HEK293 (cell line): ENCODE measurements around the gene ADGRD1.

Experiments
- CTCF ChIA-PET: fragments of 350-600 bp; formaldehyde crosslinking; extraction: SDS; loops from one replicate; lab custom pipeline; 2021; ENCODE audit warnings: antibody characterized with exemption; lab: Yijun Ruan, JAX
- POLR2A ChIA-PET: fragments of 300-600 bp; formaldehyde crosslinking; extraction: SDS; loops from one replicate; lab custom pipeline; 2020; ENCODE audit warnings: antibody characterized with exemption, inconsistent platforms; lab: Yijun Ruan, JAX
- H3K27ac ChIP-seq: fragments of 200-500 bp; sonication (Bioruptor generic); 2 replicates; pipeline ENCODE4 v1.5.1; 2014; ENCODE audit warnings: low read depth, low read length, control low read depth, inconsistent platforms; ENCODE audit errors: extremely low read depth
- H3K36me3 ChIP-seq, 2 experiments: fragments of 200-500 bp in 1 of 2; sonication (Bioruptor generic) in 1 of 2; 1 replicate in 1 of 2; 2 replicates in 1 of 2; pipeline ENCODE4 v1.5.1; 2014 to 2017; ENCODE audit warnings: inconsistent platforms in 2 of 2, low read length in 2 of 2; ENCODE audit not compliant: control insufficient read depth in 2 of 2, insufficient read depth in 1 of 2
- H3K4me1 ChIP-seq: fragments of 200-500 bp; sonication (Bioruptor generic); 2 replicates; pipeline ENCODE4 v1.5.1; 2014; ENCODE audit warnings: mild to moderate bottlenecking, low read length, inconsistent platforms; ENCODE audit not compliant: control insufficient read depth, insufficient read depth
- H3K4me3 ChIP-seq: 2 replicates; pipeline ENCODE4 v1.5.1; 2011; ENCODE audit warnings: low read depth, mild to moderate bottlenecking, control low read depth, low read length, moderate library complexity
- H3K9me3 ChIP-seq: fragments of 200-500 bp; sonication (Bioruptor generic); 2 replicates; pipeline ENCODE4 v1.5.1; 2014; ENCODE audit warnings: low read depth, low read length, inconsistent platforms; ENCODE audit not compliant: control insufficient read depth, insufficient read depth
- ATF2 ChIP-seq: fragments of 450-650 bp; formaldehyde crosslinking; IDR thresholded peaks from 2 replicates; pipeline ENCODE4 v1.5.1; 2016; ENCODE audit warnings: missing biosample characterization, missing genetic modification characterization, low read depth
- BCL11B ChIP-seq: fragments of 450-650 bp; formaldehyde crosslinking; IDR thresholded peaks from 2 replicates; pipeline ENCODE4 v1.5.1; 2016; ENCODE audit warnings: low read depth, missing biosample characterization, missing genetic modification characterization
- GLIS1 ChIP-seq: fragments of 450-650 bp; formaldehyde crosslinking; IDR thresholded peaks from 2 replicates; pipeline ENCODE4 v1.5.1; 2016; ENCODE audit warnings: missing biosample characterization, missing genetic modification characterization
- KLF7 ChIP-seq: fragments of 450-650 bp; formaldehyde crosslinking; IDR thresholded peaks from 2 replicates; pipeline ENCODE4 v1.5.1; 2016; ENCODE audit warnings: missing biosample characterization, missing genetic modification characterization, borderline replicate concordance
- ZBTB17 ChIP-seq: fragments of 450-650 bp; formaldehyde crosslinking; IDR thresholded peaks from 2 replicates; pipeline ENCODE4 v1.5.1; 2016; ENCODE audit warnings: missing biosample characterization, missing genetic modification characterization
- ZFP41 ChIP-seq: fragments of 450-650 bp; formaldehyde crosslinking; IDR thresholded peaks from 2 replicates; pipeline ENCODE4 v1.5.1; 2016; ENCODE audit warnings: missing biosample characterization, missing genetic modification characterization, borderline replicate concordance
- ZFP69B ChIP-seq: fragments of 450-650 bp; formaldehyde crosslinking; IDR thresholded peaks from 2 replicates; pipeline ENCODE4 v1.5.1; 2016; ENCODE audit warnings: missing biosample characterization, missing genetic modification characterization
- ZNF10 ChIP-seq: fragments of 450-650 bp; formaldehyde crosslinking; IDR thresholded peaks from 2 replicates; pipeline ENCODE4 v1.5.1; 2017; ENCODE audit warnings: missing biosample characterization, missing genetic modification characterization
- ZNF121 ChIP-seq: fragments of 450-650 bp; formaldehyde crosslinking; IDR thresholded peaks from 2 replicates; pipeline ENCODE4 v1.5.1; 2016; ENCODE audit warnings: missing biosample characterization, missing genetic modification characterization
- ZNF169 ChIP-seq: fragments of 450-650 bp; formaldehyde crosslinking; IDR thresholded peaks from 2 replicates; pipeline ENCODE4 v1.5.1; 2016; ENCODE audit warnings: missing biosample characterization, missing genetic modification characterization
- ZNF211 ChIP-seq: fragments of 450-650 bp; formaldehyde crosslinking; IDR thresholded peaks from 2 replicates; pipeline ENCODE4 v1.5.1; 2016; ENCODE audit warnings: low read depth, missing biosample characterization, missing genetic modification characterization
- ZNF223 ChIP-seq: fragments of 450-650 bp; formaldehyde crosslinking; IDR thresholded peaks from 2 replicates; pipeline ENCODE4 v1.5.1; 2016; ENCODE audit warnings: missing biosample characterization, missing genetic modification characterization
- ZNF274 ChIP-seq, 2 experiments: fragments of 200-500 bp in 1 of 2; fragments of 450-650 bp in 1 of 2; sonication (Bioruptor generic) in 1 of 2; formaldehyde crosslinking in 1 of 2; IDR thresholded peaks; 2 replicates each; pipeline versions ENCODE4 v1.5.1 to v1.6.1; 2014 to 2016; ENCODE audit warnings: borderline replicate concordance in 1 of 2, inconsistent platforms in 1 of 2, low read length in 1 of 2, missing biosample characterization in 1 of 2, missing genetic modification characterization in 1 of 2
- ZNF366 ChIP-seq: fragments of 450-650 bp; formaldehyde crosslinking; conservative IDR thresholded peaks from 2 replicates; pipeline ENCODE4 v1.5.1; 2016; ENCODE audit warnings: missing biosample characterization, missing genetic modification characterization
- ZNF391 ChIP-seq: fragments of 450-650 bp; formaldehyde crosslinking; IDR thresholded peaks from 2 replicates; pipeline ENCODE4 v1.5.1; 2016; ENCODE audit warnings: low read depth, missing biosample characterization, missing genetic modification characterization, borderline replicate concordance
- ZNF48 ChIP-seq: fragments of 450-650 bp; formaldehyde crosslinking; IDR thresholded peaks from 2 replicates; pipeline ENCODE4 v1.5.1; 2016; ENCODE audit warnings: missing biosample characterization, missing genetic modification characterization
- ZNF548 ChIP-seq: fragments of 450-650 bp; formaldehyde crosslinking; IDR thresholded peaks from 2 replicates; pipeline ENCODE4 v1.5.1; 2016; ENCODE audit warnings: missing biosample characterization, missing genetic modification characterization
- ZNF629 ChIP-seq: fragments of 450-650 bp; formaldehyde crosslinking; IDR thresholded peaks from 2 replicates; pipeline ENCODE4 v1.5.1; 2017; ENCODE audit warnings: missing biosample characterization, missing genetic modification characterization
- ZNF645 ChIP-seq: fragments of 450-650 bp; formaldehyde crosslinking; IDR thresholded peaks from 2 replicates; pipeline ENCODE4; 2016; ENCODE audit warnings: missing biosample characterization, missing genetic modification characterization
- ZNF658 ChIP-seq: fragments of 450-650 bp; formaldehyde crosslinking; IDR thresholded peaks from 2 replicates; pipeline ENCODE4; 2016; ENCODE audit warnings: missing biosample characterization, missing genetic modification characterization
- ZNF677 ChIP-seq: fragments of 450-650 bp; IDR thresholded peaks from 2 replicates; pipeline ENCODE4 v1.5.0; 2018; ENCODE audit warnings: missing biosample characterization, mild to moderate bottlenecking, missing genetic modification characterization, moderate library complexity
- ZXDB ChIP-seq: fragments of 450-650 bp; formaldehyde crosslinking; IDR thresholded peaks from 2 replicates; pipeline ENCODE4 v1.5.1; 2016; ENCODE audit warnings: missing biosample characterization, missing genetic modification characterization
- TF ChIP-seq, protein P1 (sequence below): fragments of 450-650 bp; formaldehyde crosslinking; IDR thresholded peaks from 2 replicates; pipeline ENCODE4 v1.5.1; 2017; ENCODE audit warnings: missing biosample characterization, mild to moderate bottlenecking, missing genetic modification characterization, moderate library complexity

ADGRD1 gene

GRCh38 chr12:131013118-131013517 is 59.4 kb downstream of the ADGRD1 start:
- CTCF ChIA-PET = no interaction called here
- no peaks in the 10 kb centered on the region for H3K4me1 ChIP-seq
- POLR2A ChIA-PET = no interaction called here
- no peaks in the 10 kb centered on the region for H3K36me3 ChIP-seq
- no peak for TF ChIP-seq ZNF223 (tag by site-specific recombination)
- no peak for TF ChIP-seq ZBTB17 (tag by site-specific recombination)
- no peak for TF ChIP-seq ZNF366 (tag by site-specific recombination)
- TF ChIP-seq ZXDB = no peak
- TF ChIP-seq GLIS1 = no peak
- TF ChIP-seq ZNF121 (tag by site-specific recombination) = no peak
- no peak for TF ChIP-seq ZNF274 (IDR thresholded peaks at IDR 0.05; ENCODE audit: low read length)
- TF ChIP-seq ZNF274 (tag by site-specific recombination; IDR thresholded peaks at IDR 0.05; ENCODE audit: borderline replicate concordance) = no peak
- no peak for TF ChIP-seq ZNF645 (tag by site-specific recombination)
- TF ChIP-seq ZNF48 (tag by site-specific recombination) = no peak
- H3K27ac ChIP-seq = no peak overlapping the region
- no peaks in the 10 kb centered on the region for H3K9me3 ChIP-seq
- H3K4me3 ChIP-seq = no peak overlapping the region

GRCh38 chr12:131014343-131014742 is 60.6 kb downstream of the ADGRD1 start:
- no peak overlapping the region for H3K4me3 ChIP-seq
- TF ChIP-seq ZNF629 (tag by site-specific recombination) = no peak
- no peak for TF ChIP-seq ZFP41 (tag by site-specific recombination)
- no peak for TF ChIP-seq BCL11B (tag by site-specific recombination)
- H3K4me1 ChIP-seq = no peaks in the 10 kb centered on the region
- H3K36me3 ChIP-seq = no peaks in the 10 kb centered on the region
- ChIA-PET POLR2A (no interaction called here), CTCF (no interaction called here)
- H3K9me3 ChIP-seq = no peaks in the 10 kb centered on the region
- H3K27ac ChIP-seq = no peak overlapping the region

DNA sequence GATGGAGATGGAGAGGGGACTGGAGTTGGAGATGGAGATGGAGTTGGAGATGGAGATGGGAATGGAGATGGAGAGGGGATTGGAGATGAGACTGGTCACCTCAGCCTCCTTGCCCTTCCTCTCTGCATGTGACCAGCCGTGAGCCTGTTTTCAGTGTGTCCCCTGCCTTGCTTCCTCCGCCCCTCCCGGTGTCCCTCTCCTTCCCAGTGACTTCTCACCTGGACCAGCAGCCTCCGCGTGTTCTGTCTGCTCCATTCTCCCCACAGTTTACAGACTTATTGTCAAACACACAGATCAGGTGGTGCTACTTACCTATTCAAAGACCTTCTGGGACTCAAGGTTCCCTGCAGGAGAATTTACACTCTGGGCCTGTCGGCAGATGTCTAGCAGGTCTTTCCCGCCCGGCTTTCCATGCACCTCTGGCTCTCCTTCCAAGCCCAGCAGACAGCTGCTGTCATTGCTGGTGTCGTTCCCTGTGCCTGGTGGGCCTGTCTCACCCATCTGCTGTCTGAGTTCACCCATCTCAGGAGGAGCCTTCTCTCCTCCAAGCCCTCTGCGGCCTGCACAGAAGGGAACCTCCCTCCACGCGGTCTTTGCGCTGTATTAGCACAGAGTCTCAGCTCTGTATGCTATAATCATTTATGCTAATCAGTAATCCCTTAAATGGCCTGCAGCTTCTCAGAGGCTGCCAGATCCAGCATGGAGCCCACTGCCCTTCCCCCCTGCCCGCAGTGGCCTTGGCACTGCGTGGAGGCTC is 62.1 kb downstream of the ADGRD1 start:
- Histone ChIP-seq H3K4me1 (no peaks in the 10 kb centered on the region), H3K27ac (no peak overlapping the region), H3K9me3 (no peaks in the 10 kb centered on the region), H3K4me3 (no peak overlapping the region), H3K36me3 (no peaks in the 10 kb centered on the region)
- ChIA-PET CTCF (no interaction called here), POLR2A (no interaction called here)
- no peak for TF ChIP-seq ZNF677
- no peak for TF ChIP-seq ZNF391 (tag by site-specific recombination)
- no peak for TF ChIP-seq ZNF548 (tag by site-specific recombination)
- TF ChIP-seq, protein P1, sequence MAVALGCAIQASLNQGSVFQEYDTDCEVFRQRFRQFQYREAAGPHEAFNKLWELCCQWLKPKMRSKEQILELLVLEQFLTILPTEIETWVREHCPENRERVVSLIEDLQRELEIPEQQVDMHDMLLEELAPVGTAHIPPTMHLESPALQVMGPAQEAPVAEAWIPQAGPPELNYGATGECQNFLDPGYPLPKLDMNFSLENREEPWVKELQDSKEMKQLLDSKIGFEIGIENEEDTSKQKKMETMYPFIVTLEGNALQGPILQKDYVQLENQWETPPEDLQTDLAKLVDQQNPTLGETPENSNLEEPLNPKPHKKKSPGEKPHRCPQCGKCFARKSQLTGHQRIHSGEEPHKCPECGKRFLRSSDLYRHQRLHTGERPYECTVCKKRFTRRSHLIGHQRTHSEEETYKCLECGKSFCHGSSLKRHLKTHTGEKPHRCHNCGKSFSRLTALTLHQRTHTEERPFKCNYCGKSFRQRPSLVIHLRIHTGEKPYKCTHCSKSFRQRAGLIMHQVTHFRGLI (tag by site-specific recombination) = no peak
- TF ChIP-seq ZFP69B (tag by site-specific recombination) = no peak
- TF ChIP-seq ZNF658 (tag by site-specific recombination) = no peak
- no peak for TF ChIP-seq ZNF211 (tag by site-specific recombination)
- TF ChIP-seq ZNF169 (tag by site-specific recombination) = no peak
- TF ChIP-seq KLF7 (tag by site-specific recombination) = no peak
- no peak for TF ChIP-seq ZNF10 (tag by site-specific recombination)
- TF ChIP-seq ATF2 (tag by site-specific recombination) = no peak
